Colonic mucosa (tissue), 4 donors: Measurements from ENCODE around the gene HIF1A. TPM values are rescaled to one million over a fixed set of nuclear protein-coding genes. Genes with fewer than 3 reads are reported as not detected.
"Not testable (repeated sequence)": the region's sequence is repeated elsewhere in the genome, so short reads cannot be mapped to it uniquely, and the experiment has no call there.

Experiments used
- DNase-seq: peaks from one replicate; pipeline ENCODE4 v3.0.0-alpha.2; 2020
- H3K27ac ChIP-seq: fragments of 200-600 bp; one replicate; pipeline ENCODE4 v1.8.0; 2021
- H3K27me3 ChIP-seq: fragments of 200-600 bp; one replicate; pipeline ENCODE4 v1.8.0; 2021
- H3K36me3 ChIP-seq: fragments of 200-600 bp; one replicate; pipeline ENCODE4 v1.8.0; 2021
- H3K4me1 ChIP-seq: fragments of 200-600 bp; one replicate; pipeline ENCODE4 v1.8.0; 2021; ENCODE audit warnings: mild to moderate bottlenecking
- H3K4me3 ChIP-seq: fragments of 200-600 bp; one replicate; pipeline ENCODE4 v1.8.0; 2021
- H3K9ac ChIP-seq, 2 donors: one replicate each; pipeline ENCODE4 v1.7.0; 2013; ENCODE audit warnings: control low read depth in 2 of 2, low read depth in 2 of 2, low read length in 2 of 2
- H3K9me3 ChIP-seq: fragments of 200-600 bp; one replicate; pipeline ENCODE4 v1.8.0; 2021
- intact Hi-C: fragments of 100-400 bp; cut with DNase I; formaldehyde crosslinking; loops from one replicate; pipeline ENCODE4 v1.14.1; 2022
- total RNA-seq, 2 donors: library from RNA; stranded (reverse); fragmentation: NEBNext Ultra II Directional in 1 of 2; extraction: Animal tissue kit (Norgen Biotek cat#: 25700) in 1 of 2; gene quantifications; one replicate each; pipeline ENCODE4 v1.2.1, GENCODE V29; 2021
- TF ChIP-seq, protein P1 (sequence below): fragments of 200-600 bp; IDR thresholded peaks from one replicate; pipeline ENCODE4 v1.8.0; 2022; ENCODE audit warnings: antibody characterized with exemption, mild to moderate bottlenecking
- donor health status: healthy.
- donor health status: DM: no; HTN: no; CAD: no.
- donor health status: DM: no; HTN: no; CAD: no.

HIF1A gene
- total RNA-seq, 2 donors from 2014 or later = 99.1 to 128 TPM

DNA sequence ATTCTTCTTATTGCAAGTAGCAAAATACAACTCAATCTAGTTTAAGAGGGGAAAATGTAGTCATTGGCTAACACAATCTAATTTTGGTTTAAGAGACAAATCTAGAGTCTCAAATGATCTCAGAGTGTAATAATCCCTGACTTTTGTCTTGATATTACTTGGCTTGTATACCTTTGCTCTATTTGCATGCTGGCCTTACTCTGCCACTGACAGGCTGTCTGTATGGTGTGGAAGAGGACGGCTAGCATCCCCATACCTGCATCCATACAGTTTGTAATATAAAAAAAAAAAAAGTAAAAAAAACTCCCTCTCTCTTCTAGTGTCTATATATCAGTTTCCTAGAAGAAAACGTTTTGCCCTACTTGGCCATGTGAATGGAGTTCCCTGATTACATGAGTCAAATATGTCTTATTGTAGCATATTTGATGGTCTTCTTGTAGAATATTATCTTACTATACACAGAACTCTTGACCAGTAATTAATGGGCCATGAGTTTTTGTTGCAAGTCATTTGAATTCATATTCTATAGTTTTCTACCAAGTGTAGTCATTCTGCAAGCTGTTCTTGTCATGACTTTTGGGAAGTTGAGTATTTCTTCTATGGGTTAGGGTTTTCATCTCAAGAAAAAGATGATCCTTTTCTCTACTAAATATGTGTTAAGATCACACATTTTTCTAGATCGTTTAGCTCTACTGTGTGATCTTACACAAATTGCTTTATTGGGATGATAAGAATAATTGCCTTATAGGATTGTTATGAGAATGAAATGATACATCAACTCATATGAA is 8.2 kb downstream of the HIF1A start:
- TF ChIP-seq, protein P1, sequence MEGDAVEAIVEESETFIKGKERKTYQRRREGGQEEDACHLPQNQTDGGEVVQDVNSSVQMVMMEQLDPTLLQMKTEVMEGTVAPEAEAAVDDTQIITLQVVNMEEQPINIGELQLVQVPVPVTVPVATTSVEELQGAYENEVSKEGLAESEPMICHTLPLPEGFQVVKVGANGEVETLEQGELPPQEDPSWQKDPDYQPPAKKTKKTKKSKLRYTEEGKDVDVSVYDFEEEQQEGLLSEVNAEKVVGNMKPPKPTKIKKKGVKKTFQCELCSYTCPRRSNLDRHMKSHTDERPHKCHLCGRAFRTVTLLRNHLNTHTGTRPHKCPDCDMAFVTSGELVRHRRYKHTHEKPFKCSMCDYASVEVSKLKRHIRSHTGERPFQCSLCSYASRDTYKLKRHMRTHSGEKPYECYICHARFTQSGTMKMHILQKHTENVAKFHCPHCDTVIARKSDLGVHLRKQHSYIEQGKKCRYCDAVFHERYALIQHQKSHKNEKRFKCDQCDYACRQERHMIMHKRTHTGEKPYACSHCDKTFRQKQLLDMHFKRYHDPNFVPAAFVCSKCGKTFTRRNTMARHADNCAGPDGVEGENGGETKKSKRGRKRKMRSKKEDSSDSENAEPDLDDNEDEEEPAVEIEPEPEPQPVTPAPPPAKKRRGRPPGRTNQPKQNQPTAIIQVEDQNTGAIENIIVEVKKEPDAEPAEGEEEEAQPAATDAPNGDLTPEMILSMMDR = no peak
- no peak overlapping the region for H3K9ac ChIP-seq
- DNase-seq = no peak
- H3K27me3 ChIP-seq = no peaks in the 10 kb centered on the region
- H3K27ac ChIP-seq = no peak overlapping the region
- H3K36me3 ChIP-seq = no peaks in the 10 kb centered on the region
- H3K4me1 ChIP-seq = peaks cover 22% of the 10 kb centered on the region
- no peak overlapping the region for H3K4me3 ChIP-seq
- H3K9me3 ChIP-seq = no peaks in the 10 kb centered on the region
- intact Hi-C loops = no loop called here

- Histone ChIP-seq H3K27ac (no peak overlapping the region), H3K9ac (no peak overlapping the region), H3K4me1 (peaks cover 21% of the 10 kb centered on the region), H3K9me3 (no peaks in the 10 kb centered on the region), H3K27me3 (no peaks in the 10 kb centered on the region), H3K4me3 (no peak overlapping the region), H3K36me3 (no peaks in the 10 kb centered on the region)
- no peak for DNase-seq
- intact Hi-C loops = no loop called here
- TF ChIP-seq, protein P1 = no peak
These were observed 9.2 kb downstream of the HIF1A start for GRCh38 chr14:61704554-61704953.

- TF ChIP-seq, protein P1 = no peak
- no peaks in the 10 kb centered on the region for H3K36me3 ChIP-seq
- intact Hi-C loops = no loop called here
- no peak overlapping the region for H3K9ac ChIP-seq
- peaks cover 17% of the 10 kb centered on the region for H3K4me1 ChIP-seq
- no peaks in the 10 kb centered on the region for H3K27me3 ChIP-seq
- H3K9me3 ChIP-seq = no peaks in the 10 kb centered on the region
- no peak overlapping the region for H3K4me3 ChIP-seq
- no peak for DNase-seq
- no peak overlapping the region for H3K27ac ChIP-seq
These were observed 9.7 kb downstream of the HIF1A start for GRCh38 chr14:61705017-61705416.

- Histone ChIP-seq H3K9me3 (no peaks in the 10 kb centered on the region), H3K27ac (no peak overlapping the region), H3K4me1 (peaks cover 12% of the 10 kb centered on the region), H3K27me3 (no peaks in the 10 kb centered on the region), H3K4me3 (no peak overlapping the region), H3K9ac (no peak overlapping the region), H3K36me3 (no peaks in the 10 kb centered on the region)
- intact Hi-C loops = no loop called here
- TF ChIP-seq, protein P1 = no peak
- DNase-seq = no peak
These were observed 10.9 kb downstream of the HIF1A start for GRCh38 chr14:61706096-61706690.

- DNase-seq, H3K36me3 ChIP-seq, H3K9ac ChIP-seq, H3K9me3 ChIP-seq, H3K4me3 ChIP-seq, intact Hi-C loops, H3K27ac ChIP-seq, H3K27me3 ChIP-seq: not testable (repeated sequence)
- H3K4me1 ChIP-seq = peaks cover 16% of the 10 kb centered on the region
These were observed 12.5 kb downstream of the HIF1A start for GRCh38 chr14:61707774-61708173.

DNA sequence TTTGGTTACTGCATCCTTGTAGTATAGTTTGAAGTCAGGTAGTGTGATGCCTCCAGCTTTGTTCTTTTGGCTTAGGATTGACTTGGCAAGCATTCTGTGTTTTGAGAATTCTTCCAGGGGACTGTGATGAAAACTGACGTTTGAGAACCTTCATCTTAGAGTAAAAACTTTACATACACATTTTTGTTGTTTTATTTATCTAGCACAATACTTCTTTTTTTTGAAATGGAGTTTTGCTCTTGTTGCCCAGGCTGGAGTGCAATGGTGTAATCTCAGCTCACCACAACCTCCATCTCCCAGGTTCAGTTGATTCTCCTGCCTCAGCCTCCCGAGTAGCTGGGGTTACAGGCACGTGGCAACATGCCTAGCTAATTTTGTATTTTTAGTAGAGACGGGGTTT is 13.4 kb downstream of the HIF1A start:
- peaks cover 19% of the 10 kb centered on the region for H3K4me1 ChIP-seq
- intact Hi-C loops, H3K27me3 ChIP-seq, H3K27ac ChIP-seq, H3K9me3 ChIP-seq, H3K4me3 ChIP-seq, DNase-seq, H3K9ac ChIP-seq, H3K36me3 ChIP-seq: not testable (repeated sequence)
